Cerebellar cortex (tissue), 1 donor: ENCODE data around the gene IGFBP5.

Experiments used
- DNase-seq: peaks from one replicate; pipeline ENCODE4 v3.0.0-alpha.2; 2015; ENCODE audit warnings: low spot score

IGFBP5 gene

GRCh38 chr2:216643986-216644659, 51.2 kb downstream of the IGFBP5 start:
- no peak for DNase-seq

GRCh38 chr2:216637472-216637871, 57.9 kb downstream of the IGFBP5 start:
- no peak for DNase-seq

DNA sequence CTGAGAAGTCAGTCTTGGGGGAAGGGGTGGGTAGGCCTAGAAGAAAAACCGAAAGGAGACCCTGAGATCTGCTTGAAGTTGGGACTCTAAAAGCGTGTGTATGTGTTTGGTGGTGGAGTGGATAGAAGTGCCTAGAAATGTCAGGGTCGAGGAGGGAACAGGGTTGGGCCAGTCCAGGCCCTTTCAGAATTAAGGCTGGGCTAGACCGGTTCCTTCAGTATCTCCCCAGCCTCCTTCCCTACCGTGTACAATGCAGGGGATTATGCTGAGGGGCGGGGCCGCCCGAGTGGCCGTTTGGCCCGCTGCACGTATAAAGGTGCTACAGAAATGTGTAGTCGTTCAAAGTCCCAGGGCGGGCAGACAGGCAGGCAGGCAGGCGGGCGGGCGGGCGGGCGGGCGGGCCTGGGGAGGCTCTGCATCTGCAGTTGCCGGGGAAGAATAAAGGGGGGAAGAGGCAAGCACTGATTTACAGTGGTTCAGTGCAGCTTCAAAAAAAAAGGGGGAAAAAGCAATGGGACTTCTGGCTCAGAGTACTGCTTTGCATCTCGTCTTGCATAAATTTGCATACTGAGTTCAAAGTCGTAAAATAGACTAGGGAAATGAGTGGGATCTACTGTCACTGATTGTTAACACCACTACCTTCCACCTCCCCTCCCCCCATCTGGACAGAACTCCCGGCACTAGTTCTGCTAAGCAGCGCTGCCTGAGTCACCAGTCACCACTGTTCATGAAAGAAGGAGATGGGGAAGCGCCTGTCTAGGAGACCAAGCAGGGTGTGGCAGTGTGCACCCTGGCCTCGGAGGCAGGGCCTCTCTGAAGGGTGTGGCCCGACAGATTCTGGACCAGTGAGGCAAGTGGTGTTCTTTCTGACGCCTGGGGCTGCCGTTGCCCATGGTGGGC, 58.5 kb downstream of the IGFBP5 start:
- DNase-seq = no peak

GRCh38 chr2:216635701-216636550, 59.4 kb downstream of the IGFBP5 start:
- no peak for DNase-seq

- no peak for DNase-seq
Measured at GRCh38 chr2:216635171-216635570, 60.2 kb downstream of the IGFBP5 start.

- DNase-seq = no peak
Measured at GRCh38 chr2:216634370-216635148, 60.8 kb downstream of the IGFBP5 start.

- DNase-seq = no peak
Measured at GRCh38 chr2:216633616-216634369, 61.6 kb downstream of the IGFBP5 start.

GRCh38 chr2:216632952-216633615, 62.3 kb downstream of the IGFBP5 start, which contains the start of gene IGFBP2:
Gene IGFBP2 (plus strand): TSS chr2:216633420. CDS start chr2:216633524, 104 bp downstream.
- DNase-seq = peak; percentile 34

- DNase-seq = no peak
Measured at GRCh38 chr2:216632346-216632951, 62.9 kb downstream of the IGFBP5 start.

DNA sequence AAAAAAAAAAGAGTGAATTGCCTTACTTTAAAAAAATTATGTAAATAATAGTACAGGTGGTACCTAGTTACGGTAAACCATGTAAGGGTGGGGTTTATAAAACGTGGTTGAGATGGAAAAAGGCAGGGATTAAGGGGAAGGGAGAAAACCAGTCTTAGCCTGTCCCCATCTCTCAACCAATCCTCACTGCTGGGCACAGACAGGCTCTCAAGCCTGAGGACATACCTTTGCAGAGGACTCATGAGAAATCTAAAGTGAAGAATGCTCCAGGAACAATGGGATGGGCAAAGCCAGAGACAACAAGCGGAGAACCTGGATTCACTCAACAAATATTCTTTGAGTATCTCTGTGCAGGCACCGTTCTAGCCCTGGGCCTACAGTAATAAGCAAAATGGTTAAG, 65.6 kb downstream of the IGFBP5 start:
- no peak for DNase-seq

DNA sequence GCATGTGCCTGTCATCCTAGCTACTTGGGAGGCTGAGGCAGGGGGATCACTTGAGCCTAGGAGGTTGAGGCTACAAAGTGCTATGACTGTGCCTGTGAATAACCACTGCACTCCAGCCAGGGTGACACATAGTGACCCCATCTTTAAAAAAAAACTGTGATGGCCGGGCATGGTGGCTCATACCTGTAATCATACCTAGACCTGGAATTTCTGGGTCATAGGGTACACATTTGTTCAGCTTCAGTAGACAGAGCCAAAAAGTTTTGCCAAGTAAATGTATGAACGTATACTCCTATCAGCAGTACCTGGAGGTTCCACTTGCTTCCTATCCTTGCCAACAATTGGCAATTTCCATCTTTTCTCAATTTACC, 68.5 kb downstream of the IGFBP5 start:
- DNase-seq = no peak

- DNase-seq = no peak
Measured at GRCh38 chr2:216626168-216626874, 69.0 kb downstream of the IGFBP5 start.

- no peak for DNase-seq
Measured at GRCh38 chr2:216624251-216624650, 71.1 kb downstream of the IGFBP5 start.

- no peak for DNase-seq
Measured at GRCh38 chr2:216622526-216622925, 72.8 kb downstream of the IGFBP5 start.
